Stimulated activated CD4-positive, alpha-beta T cell treated with anti-CD3 and anti-CD28 coated beads, Interleukin-12 subunit alpha, Interleukin-12 subunit beta, amount 100 ng/mL, for 4 hours (primary cell): ENCODE measurements around the gene DOCK11.
"Not testable (repeated sequence)": the region's sequence is repeated elsewhere in the genome, so short reads cannot be mapped to it uniquely, and the experiment has no call there.

Experiments used
- DNase-seq: peaks from one replicate; pipeline ENCODE4 v3.0.0-alpha.2; 2020

Gene DOCK11

DNA sequence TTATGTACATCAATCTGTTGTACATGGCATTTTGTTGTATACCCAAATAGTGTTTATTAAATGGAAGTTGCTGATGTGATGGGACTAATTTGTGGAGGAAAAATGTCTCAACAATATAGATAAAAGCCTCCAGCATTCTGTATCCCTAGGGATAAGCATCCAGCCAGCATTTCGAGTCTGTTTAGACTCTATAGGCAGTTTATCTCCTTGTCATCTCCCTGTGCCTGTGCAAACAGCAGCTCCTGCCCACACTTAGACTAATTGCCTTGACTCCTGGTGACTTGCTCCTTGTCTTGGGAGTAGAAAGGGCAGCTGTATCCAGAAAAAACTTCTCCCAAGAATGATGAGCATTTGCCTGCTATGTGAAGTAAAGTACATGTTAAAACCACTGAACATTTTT lies 83.8 kb downstream of the DOCK11 start:
- no peak for DNase-seq

DNA sequence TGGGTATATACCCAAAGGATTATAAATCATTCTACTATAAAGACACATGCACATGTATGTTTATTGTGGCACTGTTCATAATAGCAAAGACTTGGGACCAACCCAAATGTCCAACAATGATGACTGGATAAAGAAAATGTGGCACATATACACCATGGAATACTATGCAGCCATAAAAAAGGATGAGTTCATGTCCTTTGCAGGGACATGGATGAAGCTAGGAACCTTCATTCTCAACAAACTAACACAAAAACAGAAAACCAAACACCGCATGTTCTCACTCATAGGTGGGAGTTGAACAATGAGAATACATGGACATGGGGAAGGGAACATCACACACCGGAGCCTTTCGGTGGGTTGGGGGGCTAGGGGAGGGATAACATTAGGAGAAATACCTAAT lies 87.3 kb downstream of the DOCK11 start:
- DNase-seq: not testable (repeated sequence)

DNA sequence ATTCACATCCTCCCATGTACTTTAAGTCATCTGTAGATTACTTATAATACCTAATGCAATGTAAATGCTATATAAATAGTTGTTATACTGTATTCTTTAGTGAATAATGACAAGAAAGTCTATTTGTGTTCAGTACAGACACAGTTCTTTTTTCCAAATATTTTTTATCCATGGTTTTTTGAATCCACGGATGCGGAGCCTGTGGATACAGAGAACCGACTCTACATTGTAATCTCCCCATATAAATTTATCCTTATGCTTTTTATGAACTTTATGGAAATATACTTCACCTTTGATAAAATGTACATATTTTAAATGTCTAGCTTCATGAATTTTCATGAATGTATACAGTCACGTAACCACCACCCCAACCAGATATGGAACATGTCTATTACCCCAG lies 88.2 kb downstream of the DOCK11 start:
- no peak for DNase-seq

DNA sequence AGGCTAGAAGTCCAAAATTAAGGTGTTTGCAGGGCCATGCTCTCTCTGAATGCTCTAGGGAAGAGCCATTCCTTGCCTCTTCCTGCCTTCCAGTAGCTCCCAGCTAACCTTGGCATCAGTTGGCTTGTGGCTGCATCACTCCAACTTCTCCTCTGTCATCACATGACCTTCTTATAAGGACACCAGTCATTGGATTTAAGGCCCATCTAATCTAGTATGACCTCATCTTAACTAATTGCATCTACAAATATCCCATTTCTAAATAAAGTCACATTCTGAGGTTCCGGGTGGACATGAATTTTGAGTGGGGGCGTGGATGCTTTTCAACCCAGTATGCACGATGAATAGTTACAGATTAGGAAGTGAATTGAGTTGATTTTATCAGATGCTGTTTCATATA lies 89.7 kb downstream of the DOCK11 start:
- no peak for DNase-seq

DNA sequence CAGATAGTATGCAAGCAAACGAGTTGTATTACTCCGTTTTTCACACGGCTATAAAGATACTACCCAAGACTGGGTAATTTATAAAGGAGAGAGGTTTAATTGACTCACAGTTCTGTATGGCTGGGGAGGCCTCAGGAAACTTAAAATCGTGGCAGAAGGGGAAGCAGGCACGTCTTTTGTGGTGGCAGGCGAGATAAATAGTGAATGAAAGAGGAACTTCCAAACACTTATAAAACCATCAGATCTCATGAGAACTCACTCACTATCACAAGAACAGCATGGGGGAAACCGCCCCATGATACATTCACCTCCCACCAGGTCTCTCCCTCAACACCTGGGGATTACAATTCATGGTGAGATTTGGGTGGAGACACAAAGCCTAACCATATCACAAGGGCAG lies 90.6 kb downstream of the DOCK11 start:
- not testable (repeated sequence) for DNase-seq

DNA sequence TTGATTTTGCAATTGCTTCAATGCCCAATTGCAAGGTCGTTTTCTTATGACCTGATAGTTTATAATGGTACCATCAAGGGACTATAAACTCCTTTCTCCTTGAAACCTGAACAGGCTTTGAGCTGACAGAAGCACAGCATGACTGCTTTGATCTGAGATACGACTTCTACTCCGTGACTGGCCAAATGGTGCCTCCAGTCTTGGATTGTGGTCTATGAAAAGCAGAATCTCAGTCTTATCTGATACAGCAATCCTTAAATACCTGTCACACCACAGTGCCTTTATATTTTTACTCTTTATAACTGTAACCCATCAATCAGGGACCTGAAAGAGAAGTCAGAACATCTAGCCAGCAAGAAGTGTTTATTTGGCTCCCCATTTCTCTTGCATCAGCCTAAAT lies 93.1 kb downstream of the DOCK11 start:
- DNase-seq: no peak

DNA sequence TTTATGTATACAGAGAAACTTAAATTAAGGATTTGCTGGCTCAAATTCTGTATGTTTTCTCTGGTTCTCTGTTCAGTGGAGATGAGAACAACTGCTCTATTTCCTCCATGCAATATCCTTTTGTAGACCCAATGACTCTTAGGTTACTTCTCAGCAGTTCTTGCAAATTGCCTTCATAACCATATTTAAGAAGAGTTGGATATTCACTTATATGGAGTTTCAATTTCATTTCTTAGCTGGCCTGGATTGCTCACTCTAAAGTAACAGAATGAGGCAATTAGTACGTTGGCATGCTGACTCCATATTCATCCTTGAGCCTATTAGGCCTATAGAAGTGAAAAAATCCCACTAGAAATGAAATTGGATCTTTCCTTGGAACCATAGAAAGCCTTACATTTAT lies 93.6 kb downstream of the DOCK11 start:
- no peak for DNase-seq

DNA sequence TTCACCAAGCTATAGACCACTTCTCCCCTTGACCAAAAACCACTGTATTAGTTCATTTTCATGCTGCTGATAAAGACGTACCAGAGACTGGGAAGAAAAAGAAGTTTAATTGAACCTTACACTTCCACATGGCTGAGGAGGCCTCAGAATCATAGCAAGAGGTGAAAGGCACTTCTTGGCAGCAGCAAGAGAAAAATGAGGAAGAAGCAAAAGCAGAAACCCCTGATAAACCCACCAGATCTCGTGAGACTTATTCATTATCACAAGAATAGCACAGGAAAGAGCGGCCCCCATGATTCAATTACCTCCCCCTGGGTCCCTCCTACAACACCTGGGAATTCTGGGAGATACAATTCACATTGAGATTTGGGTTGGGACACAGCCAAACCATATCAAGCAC lies 97.8 kb downstream of the DOCK11 start:
- DNase-seq: no peak

DNA sequence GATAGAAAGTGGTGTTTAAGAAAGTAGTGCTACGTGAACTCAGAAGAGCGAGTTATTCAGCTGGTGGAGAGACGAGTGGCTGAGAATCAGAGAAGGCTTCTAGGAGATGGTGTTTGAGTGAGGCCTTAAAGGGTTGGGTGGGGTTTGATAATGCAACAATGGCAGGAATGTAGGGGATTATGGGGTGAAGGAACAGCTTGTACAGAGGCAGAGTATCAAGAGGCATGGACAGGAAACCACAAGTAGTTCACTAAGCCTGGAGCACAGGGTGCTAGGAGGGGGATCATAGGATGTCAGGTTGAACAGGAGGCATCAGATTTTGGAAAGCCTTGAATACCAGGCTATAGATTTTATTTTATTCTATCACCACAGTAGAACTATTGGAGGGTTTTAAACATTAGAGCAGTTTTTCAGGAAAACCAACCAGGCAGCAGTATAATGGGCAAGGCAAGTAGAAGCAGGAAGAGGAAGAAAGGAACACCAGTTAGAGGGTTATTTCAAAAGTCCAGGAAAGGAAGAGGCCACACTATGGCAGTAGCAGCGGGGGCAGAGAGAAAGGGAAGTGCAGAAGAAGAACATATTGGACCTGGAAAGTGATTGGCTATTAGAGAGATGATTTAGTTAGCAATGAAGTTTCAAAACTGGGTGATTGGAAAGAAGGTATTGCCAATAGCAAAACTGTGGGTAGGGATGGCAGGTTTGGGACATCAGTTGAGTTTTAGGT lies 99.2 kb downstream of the DOCK11 start:
- DNase-seq: no peak

DNA sequence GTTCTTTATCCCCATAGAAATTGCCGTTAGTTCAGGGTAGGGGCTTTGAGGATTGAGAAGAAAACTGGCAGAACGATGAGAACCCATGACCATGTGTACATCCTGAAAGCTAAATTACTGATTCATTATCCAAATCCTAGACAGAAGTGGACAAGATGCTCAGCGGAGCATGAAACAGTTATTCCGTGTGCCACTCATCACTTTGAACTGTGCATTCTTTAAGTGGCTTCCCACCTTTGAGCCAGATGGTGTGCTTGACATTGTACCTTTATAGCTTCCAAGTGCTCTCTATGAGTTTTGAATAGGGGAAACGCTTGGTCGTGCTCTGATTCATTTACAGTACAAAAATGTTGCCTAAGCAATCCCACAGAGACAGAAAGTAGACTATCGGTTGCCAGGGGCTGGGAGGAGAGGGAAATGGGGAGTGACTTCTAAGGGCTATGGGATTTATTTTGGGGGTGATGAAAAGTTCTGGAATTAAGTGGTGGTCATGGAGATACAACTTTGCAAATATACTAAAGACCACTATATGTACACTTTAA lies 100.0 kb downstream of the DOCK11 start:
- DNase-seq: no peak

DNA sequence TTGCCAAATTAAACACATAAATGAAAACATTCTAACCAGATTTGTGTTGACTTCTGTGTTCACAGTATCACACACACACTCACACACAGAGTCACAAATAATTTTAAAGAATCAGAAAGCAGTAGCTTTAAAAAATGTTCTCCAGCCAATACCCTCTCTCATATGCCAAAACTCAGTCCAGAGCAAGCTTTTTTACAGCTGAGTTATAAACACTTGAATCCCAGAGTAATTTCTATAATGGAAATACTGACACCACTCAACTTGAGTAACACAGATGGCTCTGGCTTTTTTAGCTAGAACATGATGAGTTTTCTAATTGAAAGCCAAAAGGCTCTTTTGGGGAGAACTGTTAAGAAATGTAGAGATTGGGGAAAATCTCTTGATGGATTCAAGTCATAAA lies 100.8 kb downstream of the DOCK11 start:
- DNase-seq: no peak

DNA sequence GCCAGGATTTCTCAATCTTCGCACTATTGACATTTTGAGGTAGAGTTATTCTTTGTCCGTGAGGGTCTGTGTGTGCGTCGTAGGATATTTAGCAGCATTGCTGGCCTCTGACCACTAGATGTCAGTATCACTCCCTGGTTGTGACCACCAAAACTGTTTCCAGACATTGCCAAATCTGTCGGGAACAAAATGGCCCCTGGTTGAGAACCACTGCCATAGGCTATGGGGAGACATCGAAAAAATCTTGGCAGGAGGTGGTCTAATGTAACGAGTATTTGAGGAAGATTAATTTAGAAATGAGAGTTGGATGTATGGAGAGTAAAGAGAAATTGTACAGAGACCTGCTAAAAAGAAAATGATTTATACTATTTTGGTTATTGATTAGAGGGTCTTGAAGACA lies 108.4 kb downstream of the DOCK11 start:
- peak; percentile 16 for DNase-seq

DNA sequence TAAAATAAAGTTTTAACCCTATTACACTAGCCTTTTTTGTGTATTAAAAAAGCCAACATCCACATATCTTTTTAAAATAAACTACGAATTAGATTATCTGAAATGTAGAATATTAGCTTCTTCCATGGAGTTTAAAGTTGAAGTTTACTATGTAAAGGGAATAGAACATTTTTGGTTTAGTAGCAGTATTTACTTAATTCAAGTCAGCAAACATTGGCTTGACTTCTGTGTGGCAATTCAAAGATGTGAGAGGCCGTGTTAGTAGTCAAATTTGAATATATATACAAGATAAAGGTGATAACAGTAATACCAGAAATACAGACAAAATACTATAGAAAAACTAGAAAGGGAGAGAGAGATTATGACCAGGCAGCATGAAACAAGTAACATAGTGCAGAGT lies 116.7 kb downstream of the DOCK11 start:
- no peak for DNase-seq

DNA sequence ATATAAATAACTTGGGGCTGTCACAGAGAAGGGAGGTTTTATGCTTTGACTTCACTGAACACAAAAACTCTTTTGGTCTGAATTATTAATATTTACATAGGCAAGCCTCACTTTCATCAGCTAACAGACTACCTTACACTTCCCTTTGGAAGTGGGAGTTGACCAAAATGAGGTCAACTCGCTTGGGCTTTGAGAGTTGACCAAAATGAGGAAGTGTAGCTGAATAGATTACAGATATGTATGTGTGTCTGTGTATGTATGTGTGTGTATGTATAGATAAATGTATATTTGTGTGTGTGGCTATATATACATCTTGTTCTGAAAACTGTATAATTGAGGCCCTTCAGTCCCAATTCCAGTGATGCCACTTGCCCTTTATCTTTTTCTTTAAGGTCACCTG lies 118.5 kb downstream of the DOCK11 start:
- DNase-seq: no peak

DNA sequence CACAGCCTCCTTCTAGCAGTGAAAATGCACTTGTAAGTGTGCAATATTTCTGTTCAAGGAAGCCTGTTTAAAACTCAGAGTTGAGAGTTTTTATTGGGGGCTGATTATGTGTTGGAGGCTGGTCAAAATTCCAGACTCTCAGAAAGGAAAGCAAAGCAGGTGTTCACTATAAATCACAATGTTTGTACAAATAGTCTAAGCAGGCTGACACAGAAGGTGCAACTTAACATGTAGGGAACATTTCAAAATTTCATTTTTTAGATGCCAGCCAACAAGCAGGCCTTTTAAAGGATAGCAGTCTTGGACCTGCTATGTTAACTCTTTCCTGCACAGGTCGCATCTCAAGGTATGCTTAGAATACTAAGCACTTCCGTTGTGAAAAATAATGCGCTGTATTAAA lies 119.5 kb downstream of the DOCK11 start:
- DNase-seq: no peak

DNA sequence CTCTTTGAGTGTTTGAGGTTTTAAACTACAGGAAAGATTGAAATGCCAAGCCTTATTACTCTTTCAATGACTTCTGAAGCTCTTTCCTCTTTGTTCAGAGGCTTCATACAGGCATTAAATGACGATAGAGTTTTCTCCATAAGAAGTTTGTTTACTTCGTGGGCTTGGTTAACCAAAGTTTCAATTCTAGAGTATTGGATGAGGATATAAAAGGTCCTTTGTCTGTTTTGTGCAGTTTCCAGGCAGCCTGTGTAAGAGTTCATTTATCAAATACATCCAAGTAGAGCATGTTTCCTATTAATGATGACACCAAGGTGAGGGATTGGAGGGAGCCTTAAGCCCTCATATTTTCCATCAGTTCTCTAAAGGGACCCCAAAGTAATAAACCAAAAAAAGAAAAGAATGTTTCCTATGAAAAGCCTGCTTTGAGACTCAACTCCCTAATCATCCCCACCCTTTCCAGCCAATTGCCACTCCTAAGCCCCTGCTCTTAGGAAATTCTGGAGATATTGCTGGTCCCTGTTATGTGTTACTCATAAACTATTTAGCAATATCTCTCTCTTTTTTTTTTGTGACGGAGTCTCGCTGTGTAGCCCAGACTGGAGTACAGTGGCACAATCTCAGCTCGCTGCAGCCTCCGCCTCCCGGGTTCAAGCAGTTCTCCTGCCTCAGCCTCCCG lies 125.6 kb downstream of the DOCK11 start:
- DNase-seq: no peak

DNA sequence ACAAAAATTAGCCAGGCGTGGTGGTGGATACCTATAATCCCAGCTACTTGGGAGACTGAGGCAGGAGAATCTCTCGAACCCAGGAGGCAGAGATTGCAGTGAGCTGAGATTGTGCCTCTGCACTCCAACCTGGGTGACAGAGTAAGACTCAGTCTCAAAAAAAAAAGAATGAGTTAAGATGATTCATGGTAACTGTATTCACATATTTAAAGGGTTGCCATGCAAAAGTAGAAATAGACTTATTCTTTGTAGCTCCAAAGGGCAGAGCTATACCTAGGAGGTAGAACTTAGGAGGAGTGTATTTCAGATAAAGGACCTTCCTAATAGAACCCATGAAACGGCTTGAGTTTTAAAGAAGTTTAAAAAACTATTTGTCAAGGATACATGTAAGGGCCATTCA lies 127.4 kb downstream of the DOCK11 start:
- no peak for DNase-seq

DNA sequence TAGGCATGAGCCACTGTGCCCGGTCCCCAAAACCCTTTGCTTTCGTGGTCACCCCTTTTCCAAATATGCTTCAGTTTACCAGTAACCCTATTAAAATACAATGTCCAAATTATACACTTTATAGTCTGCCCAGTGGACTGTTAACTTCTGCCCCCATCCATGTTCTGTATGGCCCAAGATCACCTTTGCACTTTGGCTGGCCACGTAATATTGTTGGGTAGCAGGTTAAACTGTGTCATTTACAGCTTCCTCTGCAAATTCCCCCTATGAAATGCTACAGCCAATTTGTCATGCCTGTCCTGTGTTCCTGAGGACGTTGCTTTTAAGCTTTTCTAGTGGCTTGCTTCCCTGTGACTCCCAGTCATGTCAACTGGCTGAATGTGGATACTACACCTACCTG lies 130.7 kb downstream of the DOCK11 start:
- DNase-seq: no peak

DNA sequence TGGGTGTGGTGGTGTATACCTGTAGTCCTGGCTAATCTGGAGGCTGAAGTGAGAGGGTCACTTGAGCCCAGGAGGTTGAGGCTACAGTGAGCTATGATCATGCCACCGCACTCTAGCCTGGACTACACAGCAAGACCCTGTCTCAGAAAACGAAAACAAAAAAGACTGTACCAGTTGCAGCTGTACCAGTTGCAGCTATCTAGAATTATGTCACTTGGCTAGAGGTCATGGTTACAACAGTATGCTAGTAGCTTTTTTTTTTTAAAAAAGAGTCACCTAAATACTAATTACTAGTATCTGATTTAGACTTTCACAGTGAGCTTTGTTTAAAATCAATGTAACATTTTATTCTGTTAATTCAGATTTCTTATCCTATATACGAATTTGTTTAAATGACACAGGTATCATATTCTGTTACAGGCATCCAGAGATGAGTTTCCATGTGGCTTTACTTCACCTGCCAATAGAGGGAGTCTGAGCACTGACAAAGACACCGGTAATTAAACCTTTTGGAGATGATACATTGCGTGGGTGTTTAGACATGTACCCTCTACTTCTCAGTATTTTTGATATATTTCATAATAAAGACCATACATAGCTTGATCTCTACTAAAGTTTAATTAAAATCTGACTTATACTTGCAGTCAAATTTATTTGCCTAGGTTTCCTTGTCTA lies 131.6 kb downstream of the DOCK11 start:
- no peak for DNase-seq

DNA sequence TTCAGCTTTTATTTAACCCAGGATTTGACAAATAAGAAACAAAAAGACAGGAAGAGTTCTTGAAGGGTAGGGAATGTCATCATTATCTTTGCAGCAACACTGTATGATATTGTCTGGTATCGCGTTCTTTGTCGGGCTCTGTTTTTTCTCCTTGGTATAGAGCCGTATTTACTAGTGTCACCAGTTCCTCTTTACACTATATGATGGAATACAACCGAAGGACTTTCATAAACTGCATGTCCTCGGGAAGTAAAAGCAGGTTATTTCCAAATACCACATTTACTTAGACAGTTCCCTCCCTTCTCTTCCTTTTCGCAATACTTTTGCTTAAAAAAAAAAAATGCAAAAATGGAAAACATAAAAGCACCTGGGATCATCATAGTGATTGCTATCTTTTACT lies 135.2 kb downstream of the DOCK11 start:
- no peak for DNase-seq

DNA sequence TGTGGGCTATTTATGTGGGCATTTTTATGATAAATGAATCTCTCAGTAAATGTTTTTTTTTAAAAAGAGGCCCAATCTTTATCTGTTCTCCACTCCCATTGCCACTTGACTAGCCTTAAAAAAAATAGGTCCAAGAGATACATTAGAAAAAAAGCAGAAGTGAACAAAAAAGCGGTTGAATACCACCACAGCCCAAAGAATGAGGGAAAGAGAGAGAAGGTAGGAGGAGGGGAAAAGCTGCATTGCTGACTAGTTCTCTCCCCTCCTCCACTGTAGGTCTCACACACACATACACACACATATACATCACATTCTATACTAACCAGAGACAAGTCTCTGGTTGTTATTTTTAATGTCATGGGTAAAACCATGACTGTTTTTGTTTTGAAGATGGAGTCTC lies 136.0 kb downstream of the DOCK11 start:
- DNase-seq: no peak

DNA sequence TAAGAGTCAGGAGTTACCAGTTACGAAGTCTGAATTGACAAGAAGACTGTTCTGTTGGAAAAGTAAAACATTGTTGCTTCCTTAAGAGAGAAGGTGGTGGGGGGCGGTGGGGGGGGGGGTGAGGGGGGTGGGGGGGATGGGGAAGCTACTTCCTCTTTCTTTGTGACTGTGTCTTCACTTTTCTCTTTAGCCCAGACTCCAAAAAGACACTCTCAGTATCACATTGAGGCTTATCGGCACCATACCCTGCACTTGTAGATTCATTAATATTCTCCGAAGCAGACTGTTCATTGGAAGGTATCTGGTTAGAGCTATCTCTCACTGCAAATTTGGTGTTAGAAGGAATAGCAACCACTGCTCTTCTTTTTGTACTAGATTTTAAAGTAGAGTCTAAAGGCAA lies 137.2 kb downstream of the DOCK11 start:
- no peak for DNase-seq

DNA sequence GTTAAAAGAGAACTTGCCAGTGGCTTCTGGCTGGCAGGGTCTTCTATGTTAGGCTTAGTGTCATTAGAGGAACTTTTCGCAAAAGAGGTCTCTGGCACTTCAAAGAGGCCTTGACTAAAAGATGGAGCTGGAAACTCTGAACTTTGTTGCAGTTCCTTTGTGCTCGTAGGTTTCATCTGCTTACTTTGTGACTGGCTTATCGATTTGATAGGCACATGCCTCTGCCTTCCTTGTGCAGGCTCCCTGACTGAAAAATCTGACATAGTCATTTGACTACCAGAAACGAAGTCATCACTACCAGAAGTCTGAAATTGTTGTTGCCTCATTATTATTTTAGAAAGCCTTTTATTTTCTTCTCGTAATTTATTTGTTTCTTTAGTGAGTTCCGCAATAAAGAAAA lies 137.9 kb downstream of the DOCK11 start:
- DNase-seq: no peak

DNA sequence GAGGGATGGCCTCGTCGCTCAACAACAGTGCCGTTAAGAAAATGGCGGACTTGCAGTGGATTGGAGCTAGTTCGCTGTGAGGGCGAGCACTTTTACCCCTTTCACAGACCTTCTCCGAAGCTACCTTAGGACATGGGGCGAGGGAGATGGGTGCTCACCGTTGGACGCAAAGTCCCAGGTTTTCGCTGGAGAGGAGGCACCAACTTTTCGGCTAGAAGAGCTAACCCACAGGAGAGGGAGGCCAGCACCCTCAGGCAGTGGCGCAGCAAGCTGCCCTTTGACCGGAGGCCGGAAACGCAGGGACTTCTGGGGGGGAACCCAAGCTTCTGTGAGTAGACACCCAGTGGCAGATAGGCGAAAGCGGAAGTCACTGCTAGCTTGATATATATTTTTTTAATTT lies 138.7 kb downstream of the DOCK11 start:
- no peak for DNase-seq
